Kidney epithelial cell (primary cell): ENCODE results near the gene VPS8. TPM values are rescaled to one million over a fixed set of nuclear protein-coding genes. Genes with fewer than 3 reads are reported as not detected.

Experiments
- DNase-seq: peaks from one replicate; pipeline ENCODE4 v3.0.0-alpha.2; 2010; ENCODE audit warnings: low read depth
- H3K27me3 ChIP-seq: 2 replicates; pipeline ENCODE4 v1.6.0; 2011; ENCODE audit warnings: low read length; ENCODE audit not compliant: control insufficient read depth, insufficient read depth
- H3K36me3 ChIP-seq: 2 replicates; pipeline ENCODE4 v1.5.1; 2011; ENCODE audit warnings: low read length; ENCODE audit not compliant: control insufficient read depth, insufficient read depth
- H3K4me3 ChIP-seq: 2 replicates; pipeline ENCODE4 v1.5.1; 2011; ENCODE audit warnings: low read depth, mild to moderate bottlenecking, control low read depth, low read length
- CTCF ChIP-seq: IDR thresholded peaks from 2 replicates; pipeline ENCODE4 v1.5.1; 2011; ENCODE audit warnings: mild to moderate bottlenecking, moderate library complexity, low read length, control low read depth, inconsistent platforms; ENCODE audit not compliant: insufficient read depth, poor library complexity, severe bottlenecking
- total RNA-seq: library from RNA; depleted of rRNA; stranded (reverse); fragments of >200 nt; gene quantifications from 2 replicates; pipeline ENCODE4 v1.2.3, GENCODE V29; 2015

VPS8 gene
- total RNA-seq, 1 donor from 2014 or later = 31.9 TPM

GRCh38 chr3:184937611-184938010 is 125.6 kb downstream of the VPS8 start:
- no peak for DNase-seq
- TF ChIP-seq CTCF = no peak
- Histone ChIP-seq H3K27me3 (no peaks in the 10 kb centered on the region), H3K4me3 (no peak overlapping the region), H3K36me3 (no peaks in the 10 kb centered on the region)

- Histone ChIP-seq H3K36me3 (no peaks in the 10 kb centered on the region), H3K4me3 (no peak overlapping the region), H3K27me3 (no peaks in the 10 kb centered on the region)
- TF ChIP-seq CTCF = no peak
- no peak for DNase-seq
Measured at GRCh38 chr3:184941408-184941807, 129.4 kb downstream of the VPS8 start.

- DNase-seq = no peak
- no peak for TF ChIP-seq CTCF
- H3K27me3 ChIP-seq = no peaks in the 10 kb centered on the region
- no peaks in the 10 kb centered on the region for H3K36me3 ChIP-seq
- no peak overlapping the region for H3K4me3 ChIP-seq
Measured at GRCh38 chr3:184942735-184943134, 130.8 kb downstream of the VPS8 start.

- TF ChIP-seq CTCF = no peak
- Histone ChIP-seq H3K36me3 (no peaks in the 10 kb centered on the region), H3K27me3 (no peaks in the 10 kb centered on the region), H3K4me3 (no peak overlapping the region)
- no peak for DNase-seq
Measured at GRCh38 chr3:184944241-184944640, 132.3 kb downstream of the VPS8 start.

GRCh38 chr3:184945886-184946625 is 134.1 kb downstream of the VPS8 start:
- Histone ChIP-seq H3K36me3 (no peaks in the 10 kb centered on the region), H3K27me3 (no peaks in the 10 kb centered on the region), H3K4me3 (no peak overlapping the region)
- TF ChIP-seq CTCF = no peak
- no peak for DNase-seq

GRCh38 chr3:184946917-184947316 is 135.0 kb downstream of the VPS8 start:
- no peak for DNase-seq
- Histone ChIP-seq H3K27me3 (no peaks in the 10 kb centered on the region), H3K36me3 (no peaks in the 10 kb centered on the region), H3K4me3 (no peak overlapping the region)
- no peak for TF ChIP-seq CTCF
